Choroid plexus epithelial cell (primary cell): Measurements from ENCODE around the gene DEPDC1B.

Source experiments
- DNase-seq: peaks from one replicate; pipeline ENCODE4 v3.0.0-alpha.2; 2010; ENCODE audit warnings: low read depth
- H3K4me3 ChIP-seq: 2 replicates; pipeline ENCODE4 v1.5.1; 2011; ENCODE audit warnings: low read depth, mild to moderate bottlenecking, control low read depth, low read length, moderate library complexity
- TF ChIP-seq, protein P1 (sequence below): conservative IDR thresholded peaks from 2 replicates; pipeline ENCODE4 v1.5.1; 2011; ENCODE audit warnings: low read depth, mild to moderate bottlenecking, control low read depth, inconsistent platforms, low read length, moderate library complexity

The DEPDC1B gene

DNA sequence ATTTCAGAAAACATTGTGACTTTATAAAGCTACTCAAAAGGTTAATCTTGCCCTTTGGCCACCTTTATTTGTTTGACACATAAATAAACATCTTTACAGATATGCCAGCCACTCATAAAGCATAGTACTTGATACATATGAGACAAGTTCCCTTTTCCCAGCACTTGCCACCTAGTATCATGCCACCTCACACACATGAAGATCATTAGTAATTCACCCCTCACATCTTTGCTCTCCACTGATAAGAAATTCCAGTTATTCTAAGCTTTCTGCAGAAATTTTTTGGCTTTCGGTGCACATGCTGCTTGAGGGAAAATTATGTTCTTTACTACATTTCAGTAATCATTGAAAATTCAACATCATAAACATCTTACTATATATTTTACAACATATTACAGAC, 59.1 kb downstream of the DEPDC1B start:
- no peak overlapping the region for H3K4me3 ChIP-seq
- TF ChIP-seq, protein P1, sequence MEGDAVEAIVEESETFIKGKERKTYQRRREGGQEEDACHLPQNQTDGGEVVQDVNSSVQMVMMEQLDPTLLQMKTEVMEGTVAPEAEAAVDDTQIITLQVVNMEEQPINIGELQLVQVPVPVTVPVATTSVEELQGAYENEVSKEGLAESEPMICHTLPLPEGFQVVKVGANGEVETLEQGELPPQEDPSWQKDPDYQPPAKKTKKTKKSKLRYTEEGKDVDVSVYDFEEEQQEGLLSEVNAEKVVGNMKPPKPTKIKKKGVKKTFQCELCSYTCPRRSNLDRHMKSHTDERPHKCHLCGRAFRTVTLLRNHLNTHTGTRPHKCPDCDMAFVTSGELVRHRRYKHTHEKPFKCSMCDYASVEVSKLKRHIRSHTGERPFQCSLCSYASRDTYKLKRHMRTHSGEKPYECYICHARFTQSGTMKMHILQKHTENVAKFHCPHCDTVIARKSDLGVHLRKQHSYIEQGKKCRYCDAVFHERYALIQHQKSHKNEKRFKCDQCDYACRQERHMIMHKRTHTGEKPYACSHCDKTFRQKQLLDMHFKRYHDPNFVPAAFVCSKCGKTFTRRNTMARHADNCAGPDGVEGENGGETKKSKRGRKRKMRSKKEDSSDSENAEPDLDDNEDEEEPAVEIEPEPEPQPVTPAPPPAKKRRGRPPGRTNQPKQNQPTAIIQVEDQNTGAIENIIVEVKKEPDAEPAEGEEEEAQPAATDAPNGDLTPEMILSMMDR, result no peak
- no peak for DNase-seq

GRCh38 chr5:60639544-60639943, 60.4 kb downstream of the DEPDC1B start:
- TF ChIP-seq, protein P1, result no peak
- no peak for DNase-seq

GRCh38 chr5:60638300-60638699, 61.7 kb downstream of the DEPDC1B start:
- TF ChIP-seq, protein P1, result no peak
- no peak overlapping the region for H3K4me3 ChIP-seq
- DNase-seq, result no peak

More at GRCh38 chr5:60639544-60639943, 60.4 kb downstream of the DEPDC1B start:
- no peak overlapping the region for H3K4me3 ChIP-seq

DNA sequence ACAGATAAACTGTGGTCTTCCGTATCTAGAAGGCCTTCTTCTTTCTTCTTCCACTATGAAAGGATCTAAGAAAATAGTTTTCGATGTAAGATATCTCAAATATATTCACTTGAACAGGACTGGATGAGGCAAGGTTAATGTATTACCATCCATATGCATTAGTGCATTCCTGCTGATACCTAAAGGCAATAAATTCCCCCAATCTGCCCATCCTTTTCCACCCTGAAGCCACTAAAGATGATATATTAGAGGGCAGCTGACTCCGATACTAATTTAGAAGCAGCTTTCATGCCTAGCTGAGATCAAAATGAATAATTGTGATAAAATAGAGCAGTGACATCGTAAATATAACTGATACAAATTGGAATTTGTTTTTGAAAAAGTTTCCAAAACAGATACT, 63.3 kb downstream of the DEPDC1B start:
- H3K4me3 ChIP-seq, result no peak overlapping the region
- no peak for DNase-seq
- TF ChIP-seq, protein P1, result no peak

GRCh38 chr5:60636001-60636400, 64.0 kb downstream of the DEPDC1B start:
- TF ChIP-seq, protein P1, result no peak
- DNase-seq, result no peak
- H3K4me3 ChIP-seq, result no peak overlapping the region

DNA sequence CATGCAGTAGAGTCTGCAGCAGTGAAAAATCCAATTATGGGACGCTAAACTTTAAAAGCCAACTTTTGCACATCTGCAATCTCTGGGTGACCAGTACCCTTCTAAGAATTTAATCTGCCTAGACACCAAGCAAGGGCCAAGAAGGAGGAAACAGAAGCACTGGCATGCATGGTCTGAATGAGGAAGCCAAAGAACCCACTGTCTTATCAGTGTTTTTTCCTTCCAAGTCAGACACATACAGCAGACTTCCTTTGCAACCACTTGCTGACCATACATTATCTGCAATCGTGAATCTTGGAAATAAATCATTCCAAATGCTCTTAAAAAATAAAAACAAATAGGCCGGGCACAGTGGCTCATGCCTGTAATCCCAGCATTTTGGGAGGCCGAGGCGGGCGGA, 65.9 kb downstream of the DEPDC1B start:
- DNase-seq, result no peak
- TF ChIP-seq, protein P1, result no peak
- H3K4me3 ChIP-seq, result no peak overlapping the region

DNA sequence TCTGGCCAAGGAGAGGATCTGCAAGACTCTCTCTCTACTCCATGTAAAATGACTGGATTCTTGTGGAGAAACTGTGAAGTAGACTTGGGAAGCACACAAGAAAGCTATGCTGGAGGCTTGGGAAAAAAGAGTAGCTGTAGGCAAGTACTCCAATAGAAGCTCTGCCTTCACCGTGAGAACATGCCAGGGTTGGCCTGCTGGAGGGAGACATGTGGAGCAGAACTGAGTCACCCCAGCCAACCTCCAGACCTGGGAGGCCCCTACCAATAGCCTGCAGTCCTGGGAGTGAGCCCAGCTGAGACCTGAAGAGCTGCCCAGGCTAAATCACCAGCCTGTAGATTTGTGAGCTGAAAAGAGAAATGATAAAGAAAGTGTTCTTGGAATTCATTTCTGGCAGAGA, 66.6 kb downstream of the DEPDC1B start:
- peak; percentile 92 for DNase-seq
- TF ChIP-seq, protein P1, result peak; percentile 13
- no peak overlapping the region for H3K4me3 ChIP-seq
